ENCODE measurements around the gene PCDH11X.
"Not testable (repeated sequence)": the region's sequence is repeated elsewhere in the genome, so short reads cannot be mapped to it uniquely, and the experiment has no call there.

PCDH11X gene, protein sequence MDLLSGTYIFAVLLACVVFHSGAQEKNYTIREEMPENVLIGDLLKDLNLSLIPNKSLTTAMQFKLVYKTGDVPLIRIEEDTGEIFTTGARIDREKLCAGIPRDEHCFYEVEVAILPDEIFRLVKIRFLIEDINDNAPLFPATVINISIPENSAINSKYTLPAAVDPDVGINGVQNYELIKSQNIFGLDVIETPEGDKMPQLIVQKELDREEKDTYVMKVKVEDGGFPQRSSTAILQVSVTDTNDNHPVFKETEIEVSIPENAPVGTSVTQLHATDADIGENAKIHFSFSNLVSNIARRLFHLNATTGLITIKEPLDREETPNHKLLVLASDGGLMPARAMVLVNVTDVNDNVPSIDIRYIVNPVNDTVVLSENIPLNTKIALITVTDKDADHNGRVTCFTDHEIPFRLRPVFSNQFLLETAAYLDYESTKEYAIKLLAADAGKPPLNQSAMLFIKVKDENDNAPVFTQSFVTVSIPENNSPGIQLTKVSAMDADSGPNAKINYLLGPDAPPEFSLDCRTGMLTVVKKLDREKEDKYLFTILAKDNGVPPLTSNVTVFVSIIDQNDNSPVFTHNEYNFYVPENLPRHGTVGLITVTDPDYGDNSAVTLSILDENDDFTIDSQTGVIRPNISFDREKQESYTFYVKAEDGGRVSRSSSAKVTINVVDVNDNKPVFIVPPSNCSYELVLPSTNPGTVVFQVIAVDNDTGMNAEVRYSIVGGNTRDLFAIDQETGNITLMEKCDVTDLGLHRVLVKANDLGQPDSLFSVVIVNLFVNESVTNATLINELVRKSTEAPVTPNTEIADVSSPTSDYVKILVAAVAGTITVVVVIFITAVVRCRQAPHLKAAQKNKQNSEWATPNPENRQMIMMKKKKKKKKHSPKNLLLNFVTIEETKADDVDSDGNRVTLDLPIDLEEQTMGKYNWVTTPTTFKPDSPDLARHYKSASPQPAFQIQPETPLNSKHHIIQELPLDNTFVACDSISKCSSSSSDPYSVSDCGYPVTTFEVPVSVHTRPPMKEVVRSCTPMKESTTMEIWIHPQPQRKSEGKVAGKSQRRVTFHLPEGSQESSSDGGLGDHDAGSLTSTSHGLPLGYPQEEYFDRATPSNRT (N-terminal part only)

DNA sequence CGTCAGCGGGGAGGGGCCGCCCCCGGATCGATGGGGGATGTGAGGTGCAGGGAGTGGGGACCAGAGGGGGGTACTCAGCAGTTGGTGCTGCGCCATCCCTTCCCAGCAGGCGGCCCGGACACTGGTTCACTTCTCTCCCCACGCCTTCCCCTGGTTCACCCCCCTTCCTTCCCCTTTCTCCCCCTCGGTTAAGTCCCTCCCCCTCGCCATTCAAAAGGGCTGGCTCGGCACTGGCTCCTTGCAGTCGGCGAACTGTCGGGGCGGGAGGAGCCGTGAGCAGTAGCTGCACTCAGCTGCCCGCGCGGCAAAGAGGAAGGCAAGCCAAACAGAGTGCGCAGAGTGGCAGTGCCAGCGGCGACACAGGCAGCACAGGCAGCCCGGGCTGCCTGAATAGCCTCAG lies at the start of gene PCDH11X:
TSS of gene PCDH11X (plus strand) at position 241 of the 400 bp plus-strand sequence. CDS start 56,130 bp downstream, outside the sequence.
- DNase-seq (ENCODE audit: low read depth), result not testable (repeated sequence)

DNA sequence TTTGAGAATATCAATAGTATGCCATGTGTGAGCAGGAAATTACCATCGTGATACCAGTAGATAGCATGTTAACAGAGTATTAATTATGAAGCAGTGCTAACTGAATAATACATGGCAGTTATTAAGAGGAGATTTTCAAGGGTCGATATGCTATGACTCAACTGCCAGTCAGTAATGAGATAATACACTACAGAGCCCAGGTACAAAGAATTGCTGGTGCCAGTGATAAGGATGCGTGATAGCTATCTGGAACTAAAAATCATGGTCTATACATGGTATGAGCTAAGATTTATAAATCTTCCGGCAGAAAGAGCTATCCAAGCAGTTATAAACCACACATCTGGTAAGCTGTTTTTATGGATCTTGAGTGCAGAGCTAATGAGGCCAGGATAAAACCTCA lies 31.7 kb upstream of the PCDH11X start:
- DNase-seq (ENCODE audit: low read depth), result not testable (repeated sequence)

DNA sequence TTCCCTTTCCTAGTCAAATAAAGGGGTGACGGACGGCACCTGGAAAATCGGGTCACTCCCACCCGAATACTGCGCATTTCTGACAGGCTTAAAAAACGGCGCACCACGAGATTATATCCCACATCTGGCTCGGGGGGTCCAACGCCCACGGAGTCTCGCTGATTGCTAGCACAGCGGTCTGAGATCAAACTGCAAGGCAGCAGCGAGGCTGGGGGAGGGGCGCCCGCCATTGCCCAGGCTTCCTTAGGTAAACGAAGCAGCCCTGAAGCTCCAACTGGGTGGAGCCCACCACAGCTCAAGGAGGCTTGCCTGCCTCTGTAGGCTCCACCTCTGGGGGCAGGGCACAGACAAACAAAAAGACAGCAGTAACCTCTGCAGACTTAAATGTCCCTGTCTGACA lies 26.2 kb upstream of the PCDH11X start:
- not testable (repeated sequence) for DNase-seq (ENCODE audit: low read depth)

DNA sequence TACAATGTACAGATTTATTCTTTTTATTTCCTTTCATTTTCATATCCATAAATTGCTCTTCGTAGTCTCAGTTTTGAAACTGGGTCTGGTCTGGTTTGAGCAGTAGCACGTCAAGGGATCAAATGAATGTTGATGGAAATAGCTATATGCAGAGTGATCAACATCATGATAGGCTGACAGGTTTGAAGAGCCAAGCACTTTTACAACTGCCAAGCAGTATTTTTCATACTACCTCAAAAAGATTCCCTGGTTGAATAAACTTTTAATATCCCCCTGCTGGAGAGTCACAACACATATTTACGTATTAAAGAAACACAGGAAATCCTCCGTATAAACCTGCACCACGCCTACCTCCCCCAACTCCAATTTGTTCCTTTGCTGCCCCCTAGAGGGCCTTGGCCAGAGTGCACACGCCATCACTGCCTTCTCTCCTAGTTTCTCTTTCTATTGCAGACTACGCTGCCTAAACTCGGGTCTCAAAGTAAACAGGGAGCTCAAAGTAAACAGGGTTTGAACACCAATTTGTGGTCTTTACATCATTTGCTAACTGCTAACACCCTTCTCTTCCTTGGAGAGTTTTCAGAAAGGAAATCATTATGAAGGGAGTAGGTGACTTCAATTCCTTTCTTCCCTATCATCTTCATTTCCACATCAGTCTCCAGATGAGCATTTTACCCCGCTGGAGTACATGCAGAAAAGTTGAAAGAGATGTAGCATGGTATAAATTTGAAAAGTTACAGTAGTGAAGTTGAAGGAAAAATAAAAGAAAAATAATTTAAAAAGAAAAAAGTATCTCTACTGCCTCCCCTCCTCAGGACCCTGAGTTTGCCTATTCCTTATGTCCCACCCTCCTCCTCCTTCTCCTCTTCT lies 8.3 kb upstream of the PCDH11X start:
- not testable (repeated sequence) for DNase-seq (ENCODE audit: low read depth)

DNA sequence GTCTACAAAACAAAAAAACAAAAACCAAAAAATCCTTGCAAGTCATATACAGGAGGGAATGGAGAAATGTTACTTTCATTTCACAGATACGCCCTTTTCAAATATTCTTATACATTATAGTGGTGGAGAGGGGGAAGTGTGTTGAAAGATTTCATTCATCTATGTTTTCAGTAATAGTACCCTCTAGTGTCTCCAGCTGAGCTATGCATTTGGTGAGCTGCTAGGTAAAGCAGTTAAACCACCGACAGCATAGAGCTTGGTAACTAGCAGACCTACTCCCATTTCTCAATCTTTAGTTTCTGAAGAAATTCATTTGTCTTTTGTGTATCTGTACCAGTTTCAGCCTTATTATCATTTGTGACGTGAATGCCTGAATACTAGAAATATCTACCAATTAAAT lies 5.2 kb upstream of the PCDH11X start:
- not testable (repeated sequence) for DNase-seq (ENCODE audit: low read depth)

DNA sequence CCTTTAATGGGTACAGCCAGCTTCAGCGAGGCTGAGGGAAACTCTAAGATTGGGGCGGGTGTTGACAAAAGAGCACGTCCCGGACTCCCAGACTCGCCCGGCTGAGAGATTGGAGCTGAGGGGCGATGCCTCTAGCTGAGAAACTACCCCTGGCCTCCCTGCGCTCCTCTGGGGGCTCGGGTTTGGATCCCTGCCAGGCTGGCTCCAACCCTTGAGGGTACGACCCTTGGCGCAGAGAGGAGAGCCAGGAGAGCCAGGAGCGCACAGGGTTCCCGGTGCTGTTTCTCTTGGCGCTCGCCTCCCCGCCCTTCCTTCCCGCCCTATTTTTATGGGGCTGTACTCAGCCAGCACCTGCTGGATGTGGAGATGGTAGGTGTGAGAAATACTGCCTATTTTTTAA lies 833 bp downstream of the PCDH11X start:
- not testable (repeated sequence) for DNase-seq (ENCODE audit: low read depth)

DNA sequence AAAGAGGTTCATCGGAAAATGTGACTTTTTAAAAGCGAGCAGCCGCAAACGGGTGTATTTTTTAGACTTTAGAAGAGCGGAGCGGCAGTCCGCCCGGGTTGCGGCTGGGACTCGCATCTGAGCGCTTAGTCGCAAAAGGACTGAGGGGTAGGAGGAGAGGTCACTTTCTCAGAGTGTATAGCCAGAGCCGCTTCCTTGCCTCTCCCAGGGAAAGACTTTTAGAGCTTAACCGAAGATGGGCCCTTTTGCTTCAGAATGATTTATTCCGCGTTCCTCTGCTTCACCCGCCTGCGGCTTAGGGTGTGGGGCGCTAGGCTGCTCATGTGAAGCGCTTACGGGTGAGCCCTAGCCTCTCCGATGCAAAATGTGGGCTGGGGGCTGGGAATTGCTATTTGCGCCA lies 1.5 kb downstream of the PCDH11X start:
- DNase-seq (ENCODE audit: low read depth), result not testable (repeated sequence)

DNA sequence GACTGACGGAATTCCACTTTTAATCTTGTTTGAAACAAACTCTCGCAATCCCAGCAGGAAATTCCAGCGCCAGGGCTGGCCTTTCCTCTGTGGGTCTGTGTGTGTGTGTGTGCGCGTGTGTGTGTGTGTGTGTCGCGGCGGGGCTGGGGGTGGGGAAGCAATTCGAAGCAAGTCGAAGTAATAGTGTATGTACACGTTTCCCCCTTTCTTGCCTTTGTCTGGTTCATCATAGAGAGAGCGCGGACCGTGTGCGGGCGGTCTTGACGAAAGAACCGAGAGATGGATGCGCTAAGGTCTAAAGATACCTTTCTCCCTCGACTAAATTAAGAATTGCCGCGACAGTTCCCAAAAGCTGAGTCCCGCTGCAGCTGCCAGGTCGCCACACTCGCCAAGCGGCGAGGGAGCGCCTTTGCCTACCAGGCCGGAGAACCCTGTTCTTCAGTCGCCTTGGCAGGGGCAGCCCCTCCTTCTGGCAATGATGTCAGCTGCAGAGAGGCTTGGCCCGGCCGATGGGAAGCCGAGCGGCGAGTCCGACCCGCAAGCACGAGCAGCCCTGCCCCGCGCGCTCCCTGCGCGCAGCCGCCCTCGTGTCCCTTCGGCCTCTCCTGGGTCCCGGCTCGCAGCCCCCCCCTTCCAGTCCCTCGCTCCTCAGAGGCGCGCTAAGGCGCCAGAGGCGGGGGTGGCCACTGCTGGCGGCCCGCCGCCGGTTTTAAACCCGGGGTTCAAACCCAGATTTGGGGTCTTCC lies 2.6 kb downstream of the PCDH11X start:
- DNase-seq (ENCODE audit: low read depth), result not testable (repeated sequence)

DNA sequence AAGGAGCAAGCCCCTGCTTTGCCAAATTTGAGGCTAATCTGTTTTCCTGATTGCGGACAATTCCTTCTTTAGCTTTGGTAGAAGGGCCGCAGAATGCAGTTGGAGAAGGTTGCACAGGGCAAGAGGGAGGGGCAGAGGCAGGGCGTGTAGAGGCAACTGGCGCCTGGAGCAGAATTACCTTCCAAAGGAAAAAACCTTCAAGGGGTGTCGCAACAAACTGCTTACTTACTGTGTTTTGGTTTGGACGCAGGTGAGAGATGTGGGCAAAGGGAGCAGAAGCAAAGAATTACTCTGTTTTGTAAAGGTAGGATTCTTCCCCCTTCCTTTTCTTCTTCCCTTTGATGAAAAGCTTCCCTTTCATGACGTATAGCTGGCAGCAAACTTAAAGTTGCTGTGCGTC lies 3.6 kb downstream of the PCDH11X start:
- not testable (repeated sequence) for DNase-seq (ENCODE audit: low read depth)

DNA sequence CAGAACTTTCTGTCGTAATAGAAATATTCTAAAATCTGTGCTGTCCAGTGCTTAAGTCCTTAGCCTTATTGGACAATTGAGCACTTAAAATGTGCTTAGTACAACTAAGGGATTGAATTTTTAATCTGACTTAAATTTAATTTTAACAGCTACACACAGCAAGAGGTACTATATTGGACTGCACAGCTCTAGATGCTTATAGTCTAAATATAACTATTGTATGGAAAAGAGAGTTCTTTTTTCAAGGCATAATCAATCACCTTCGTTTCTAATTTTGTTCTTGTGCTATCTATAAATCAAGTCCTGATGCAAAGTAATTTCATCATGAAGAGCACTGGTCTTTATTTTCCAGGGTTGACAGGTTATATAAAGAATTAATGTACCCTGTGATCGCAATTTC lies 38.4 kb downstream of the PCDH11X start:
- not testable (repeated sequence) for DNase-seq (ENCODE audit: low read depth)

DNA sequence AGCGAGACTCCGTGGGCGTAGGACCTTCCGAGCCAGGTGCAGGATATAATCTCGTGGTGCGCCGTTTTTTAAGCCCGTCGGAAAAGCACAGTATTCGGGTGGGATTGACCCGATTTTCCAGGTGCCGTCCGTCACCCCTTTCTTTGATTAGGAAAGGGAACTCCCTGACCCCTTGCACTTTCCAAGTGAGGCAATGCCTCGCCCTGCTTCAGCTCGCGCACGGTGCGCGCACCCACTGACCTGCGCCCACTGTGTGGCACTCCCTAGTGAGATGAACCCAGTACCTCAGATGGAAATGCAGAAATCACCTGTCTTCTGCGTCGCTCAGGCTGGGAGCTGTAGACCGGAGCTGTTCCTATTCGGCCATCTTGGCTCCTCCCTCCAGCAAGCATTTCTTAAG lies 46.1 kb downstream of the PCDH11X start:
- not testable (repeated sequence) for DNase-seq (ENCODE audit: low read depth)

All from activated T-cell treated with anti-CD3 and anti-CD28 coated beads for 24 hours (primary cell).